HepG2 (cell line): ENCODE data around the gene CACNA1H. TPM values are rescaled to one million over a fixed set of nuclear protein-coding genes. Genes with fewer than 3 reads are reported as not detected.
A peak's percentile ranks its signal among the peaks of the same experiment; 100 is the strongest.

Experiments used
- AHR ChIP-seq: IDR thresholded peaks from 2 replicates; pipeline ENCODE4 v1.6.1; 2018; ENCODE audit warnings: missing genetic modification reagents, missing compliant biosample characterization
- BRCA1 ChIP-seq: sonication (generic); formaldehyde crosslinking; IDR thresholded peaks from 2 replicates; pipeline ENCODE4 v1.4.0; 2020; ENCODE audit warnings: missing genetic modification reagents
- FOSL2 ChIP-seq: sonication (generic); formaldehyde crosslinking; IDR thresholded peaks from 2 replicates; pipeline ENCODE4 v1.4.0; 2020; ENCODE audit warnings: missing genetic modification reagents
- FOXO4 ChIP-seq: sonication (generic); formaldehyde crosslinking; conservative IDR thresholded peaks from 2 replicates; pipeline ENCODE4 v1.8.1; 2023; ENCODE audit warnings: missing genetic modification reagents
- HES4 ChIP-seq: sonication (generic); formaldehyde crosslinking; IDR thresholded peaks from 2 replicates; pipeline ENCODE4 v1.9.0; 2021; ENCODE audit warnings: mild to moderate bottlenecking, missing genetic modification reagents, borderline replicate concordance
- HNRNPH1 ChIP-seq: fragments of 200-400 bp; formaldehyde crosslinking; optimal IDR thresholded peaks from 2 replicates; pipeline ENCODE3; 2017; ENCODE audit warnings: mild to moderate bottlenecking, low read depth, low read length
- JUNB ChIP-seq: sonication (generic); formaldehyde crosslinking; IDR thresholded peaks from 2 replicates; pipeline ENCODE4 v1.8.0; 2022; ENCODE audit warnings: missing genetic modification reagents, mild to moderate bottlenecking, borderline replicate concordance
- MXI1 ChIP-seq: IDR thresholded peaks from 3 replicates; pipeline ENCODE4 v1.6.1; 2012; ENCODE audit warnings: low read depth, low read length, inconsistent platforms, borderline replicate concordance
- NR1H2 ChIP-seq: sonication (generic); formaldehyde crosslinking; IDR thresholded peaks from 2 replicates; pipeline ENCODE4 v1.8.1; 2022; ENCODE audit warnings: low read depth, missing genetic modification reagents, borderline replicate concordance
- RXRA ChIP-seq: sonication (generic); formaldehyde crosslinking; IDR thresholded peaks from 2 replicates; pipeline ENCODE4 v1.5.1; 2020; ENCODE audit warnings: missing genetic modification reagents
- SKI ChIP-seq: fragments of 450-650 bp; IDR thresholded peaks from one replicate; pipeline ENCODE4 v1.6.1; 2018; ENCODE audit warnings: mild to moderate bottlenecking; ENCODE audit not compliant: partially characterized antibody
- SNRNP70 ChIP-seq: fragments of 200-400 bp; formaldehyde crosslinking; IDR thresholded peaks from 2 replicates; pipeline ENCODE4 v1.6.1; 2017; ENCODE audit warnings: mild to moderate bottlenecking, low read depth, low read length, moderate library complexity
- SRY ChIP-seq: sonication (generic); formaldehyde crosslinking; IDR thresholded peaks from 2 replicates; pipeline ENCODE4 v1.8.0; 2022; ENCODE audit warnings: mild to moderate bottlenecking, missing genetic modification reagents
- STAT6 ChIP-seq: sonication (generic); formaldehyde crosslinking; IDR thresholded peaks from 2 replicates; pipeline ENCODE4 v1.4.0; 2020; ENCODE audit warnings: missing genetic modification reagents, mild to moderate bottlenecking, borderline replicate concordance
- ZFP37 ChIP-seq: sonication (generic); formaldehyde crosslinking; IDR thresholded peaks from 2 replicates; pipeline ENCODE4 v1.4.0; 2020; ENCODE audit warnings: missing genetic modification reagents, borderline replicate concordance
- ZNF44 ChIP-seq: sonication (generic); formaldehyde crosslinking; IDR thresholded peaks from 2 replicates; pipeline ENCODE4 v1.5.1; 2020; ENCODE audit warnings: mild to moderate bottlenecking, missing genetic modification reagents
- ZNF530 ChIP-seq: sonication (generic); formaldehyde crosslinking; IDR thresholded peaks from 2 replicates; pipeline ENCODE4 v1.5.0; 2020; ENCODE audit warnings: low read depth, mild to moderate bottlenecking, missing genetic modification reagents
- ZNF563 ChIP-seq: sonication (generic); formaldehyde crosslinking; IDR thresholded peaks from 2 replicates; pipeline ENCODE4 v1.8.0; 2022; ENCODE audit warnings: mild to moderate bottlenecking, moderate library complexity, missing genetic modification reagents
- polyA plus RNA-seq, 8 experiments: library from polyadenylated mRNA; depleted of rRNA in 3 of 8; stranded (reverse) in 7 of 8; unstranded in 1 of 8; fragments of >200 nt; fragmentation: Illumina TruSeq in 4 of 8; extraction: Trizol in 4 of 8; gene quantifications; 2 replicates each; pipeline versions ENCODE4 v1.2.1 to v1.2.3, GENCODE V29; 2011 to 2016; ENCODE audit warnings: low read depth in 4 of 8, missing spikeins in 1 of 8, mixed read lengths in 1 of 8; ENCODE audit not compliant: insufficient read depth in 1 of 8
- total RNA-seq, 5 experiments: library from RNA; depleted of rRNA; stranded (reverse); fragments of >200 nt; fragmentation: Illumina TruSeq; extraction: Trizol; gene quantifications; 2 replicates each; pipeline ENCODE4 v1.2.3, GENCODE V29; 2016; ENCODE audit warnings: low read depth in 1 of 5
- TF ChIP-seq, protein P1 (sequence below): sonication (generic); formaldehyde crosslinking; conservative IDR thresholded peaks from 2 replicates; pipeline ENCODE4 v1.4.0; 2020; ENCODE audit warnings: missing genetic modification reagents
- TF ChIP-seq, protein P2 (sequence below): sonication (generic); formaldehyde crosslinking; IDR thresholded peaks from 2 replicates; pipeline ENCODE4 v1.5.0; 2020; ENCODE audit warnings: missing genetic modification reagents
- TF ChIP-seq, protein P3 (sequence below): sonication (generic); formaldehyde crosslinking; IDR thresholded peaks from 2 replicates; pipeline ENCODE4 v1.4.0; 2020; ENCODE audit warnings: missing genetic modification reagents
- TF ChIP-seq, protein P4 (sequence below): sonication (generic); formaldehyde crosslinking; IDR thresholded peaks from 2 replicates; pipeline ENCODE4 v1.5.0; 2020; ENCODE audit warnings: missing genetic modification reagents, mild to moderate bottlenecking, borderline replicate concordance

CACNA1H gene
- total and polyA plus RNA-seq, 2 of the 13 experiments (the other 11 are each of a cell fraction or from before 2014, with no cell fraction given) = 0.40 to 1.8 TPM

DNA sequence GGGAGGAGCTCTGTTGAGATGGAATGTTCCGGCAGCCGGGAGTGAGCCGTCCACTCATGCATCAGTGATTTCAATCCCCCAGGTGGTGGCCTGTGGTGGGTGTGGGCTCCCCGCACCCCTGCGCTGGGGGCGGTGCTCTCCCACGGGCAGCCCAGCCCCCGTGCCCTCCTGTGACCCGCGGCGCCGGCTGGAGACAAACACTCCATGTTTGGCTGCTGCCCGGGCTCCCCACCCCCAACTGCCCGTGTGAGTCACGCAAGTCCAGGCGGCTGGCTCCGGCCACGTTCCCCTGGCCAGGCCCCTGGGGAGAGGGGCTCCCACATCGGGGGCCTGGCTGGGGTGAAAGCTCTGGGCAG is 29.4 kb downstream of the CACNA1H start (continued):
- no peak for TF ChIP-seq BRCA1 (CRISPR knock-in tag)
- TF ChIP-seq RXRA (CRISPR knock-in tag) = peak; percentile 91
- TF ChIP-seq FOSL2 (CRISPR knock-in tag) = peak; percentile 90
- no peak for TF ChIP-seq SRY (CRISPR knock-in tag)
- TF ChIP-seq MXI1 = no peak
- TF ChIP-seq HES4 (CRISPR knock-in tag) = no peak
- TF ChIP-seq HNRNPH1 = no peak
- TF ChIP-seq SKI = peak; percentile 15
- TF ChIP-seq, protein P1, sequence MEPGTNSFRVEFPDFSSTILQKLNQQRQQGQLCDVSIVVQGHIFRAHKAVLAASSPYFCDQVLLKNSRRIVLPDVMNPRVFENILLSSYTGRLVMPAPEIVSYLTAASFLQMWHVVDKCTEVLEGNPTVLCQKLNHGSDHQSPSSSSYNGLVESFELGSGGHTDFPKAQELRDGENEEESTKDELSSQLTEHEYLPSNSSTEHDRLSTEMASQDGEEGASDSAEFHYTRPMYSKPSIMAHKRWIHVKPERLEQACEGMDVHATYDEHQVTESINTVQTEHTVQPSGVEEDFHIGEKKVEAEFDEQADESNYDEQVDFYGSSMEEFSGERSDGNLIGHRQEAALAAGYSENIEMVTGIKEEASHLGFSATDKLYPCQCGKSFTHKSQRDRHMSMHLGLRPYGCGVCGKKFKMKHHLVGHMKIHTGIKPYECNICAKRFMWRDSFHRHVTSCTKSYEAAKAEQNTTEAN (CRISPR knock-in tag) = no peak
- no peak for TF ChIP-seq SNRNP70
- TF ChIP-seq STAT6 (CRISPR knock-in tag) = no peak
- TF ChIP-seq, protein P2, sequence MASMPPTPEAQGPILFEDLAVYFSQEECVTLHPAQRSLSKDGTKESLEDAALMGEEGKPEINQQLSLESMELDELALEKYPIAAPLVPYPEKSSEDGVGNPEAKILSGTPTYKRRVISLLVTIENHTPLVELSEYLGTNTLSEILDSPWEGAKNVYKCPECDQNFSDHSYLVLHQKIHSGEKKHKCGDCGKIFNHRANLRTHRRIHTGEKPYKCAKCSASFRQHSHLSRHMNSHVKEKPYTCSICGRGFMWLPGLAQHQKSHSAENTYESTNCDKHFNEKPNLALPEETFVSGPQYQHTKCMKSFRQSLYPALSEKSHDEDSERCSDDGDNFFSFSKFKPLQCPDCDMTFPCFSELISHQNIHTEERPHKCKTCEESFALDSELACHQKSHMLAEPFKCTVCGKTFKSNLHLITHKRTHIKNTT (CRISPR knock-in tag) = no peak
- TF ChIP-seq AHR (CRISPR knock-in tag) = 0 out of 2 replicates have a peak, but pooled peaks have one; percentile 33
- TF ChIP-seq ZNF530 = no peak
- TF ChIP-seq, protein P3, sequence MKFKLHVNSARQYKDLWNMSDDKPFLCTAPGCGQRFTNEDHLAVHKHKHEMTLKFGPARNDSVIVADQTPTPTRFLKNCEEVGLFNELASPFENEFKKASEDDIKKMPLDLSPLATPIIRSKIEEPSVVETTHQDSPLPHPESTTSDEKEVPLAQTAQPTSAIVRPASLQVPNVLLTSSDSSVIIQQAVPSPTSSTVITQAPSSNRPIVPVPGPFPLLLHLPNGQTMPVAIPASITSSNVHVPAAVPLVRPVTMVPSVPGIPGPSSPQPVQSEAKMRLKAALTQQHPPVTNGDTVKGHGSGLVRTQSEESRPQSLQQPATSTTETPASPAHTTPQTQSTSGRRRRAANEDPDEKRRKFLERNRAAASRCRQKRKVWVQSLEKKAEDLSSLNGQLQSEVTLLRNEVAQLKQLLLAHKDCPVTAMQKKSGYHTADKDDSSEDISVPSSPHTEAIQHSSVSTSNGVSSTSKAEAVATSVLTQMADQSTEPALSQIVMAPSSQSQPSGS = no peak
- TF ChIP-seq, protein P4, sequence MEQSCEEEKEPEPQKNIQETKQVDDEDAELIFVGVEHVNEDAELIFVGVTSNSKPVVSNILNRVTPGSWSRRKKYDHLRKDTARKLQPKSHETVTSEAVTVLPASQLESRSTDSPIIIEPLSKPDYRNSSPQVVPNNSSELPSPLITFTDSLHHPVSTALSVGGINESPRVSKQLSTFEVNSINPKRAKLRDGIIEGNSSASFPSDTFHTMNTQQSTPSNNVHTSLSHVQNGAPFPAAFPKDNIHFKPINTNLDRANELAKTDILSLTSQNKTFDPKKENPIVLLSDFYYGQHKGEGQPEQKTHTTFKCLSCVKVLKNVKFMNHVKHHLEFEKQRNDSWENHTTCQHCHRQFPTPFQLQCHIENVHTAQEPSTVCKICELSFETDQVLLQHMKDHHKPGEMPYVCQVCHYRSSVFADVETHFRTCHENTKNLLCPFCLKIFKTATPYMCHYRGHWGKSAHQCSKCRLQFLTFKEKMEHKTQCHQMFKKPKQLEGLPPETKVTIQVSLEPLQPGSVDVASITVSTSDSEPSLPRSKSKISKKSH (CRISPR knock-in tag) = no peak
- no peak for TF ChIP-seq ZNF563 (CRISPR knock-in tag)
- no peak for TF ChIP-seq FOXO4 (CRISPR knock-in tag)
- no peak for TF ChIP-seq ZFP37 (CRISPR knock-in tag)
- TF ChIP-seq ZNF44 = no peak
- TF ChIP-seq NR1H2 (CRISPR knock-in tag) = no peak
- TF ChIP-seq JUNB = no peak
